Osteocyte (in vitro differentiated cells): ENCODE data around the gene GPR146. TPM values are rescaled to one million over a fixed set of nuclear protein-coding genes. Genes with fewer than 3 reads are reported as not detected.
"Not testable (repeated sequence)": the region's sequence is repeated elsewhere in the genome, so short reads cannot be mapped to it uniquely, and the experiment has no call there.

Source experiments
- DNase-seq: peaks from one replicate; pipeline ENCODE4 v3.0.0; 2021; ENCODE audit warnings: mixed read lengths; ENCODE audit not compliant: unreplicated experiment; ENCODE audit errors: extremely low spot score
- H3K27ac Mint-ChIP-seq: one replicate; pipeline ENCODE4 v1.8.0; 2021; ENCODE audit warnings: mild to moderate bottlenecking, mixed read lengths; ENCODE audit not compliant: unreplicated experiment
- H3K27me3 Mint-ChIP-seq: one replicate; pipeline ENCODE4 v1.8.0; 2021; ENCODE audit warnings: mixed read lengths; ENCODE audit not compliant: unreplicated experiment
- H3K36me3 Mint-ChIP-seq: one replicate; pipeline ENCODE4 v1.8.0; 2021; ENCODE audit warnings: mixed read lengths; ENCODE audit not compliant: unreplicated experiment
- H3K4me1 Mint-ChIP-seq: one replicate; pipeline ENCODE4 v1.8.0; 2021; ENCODE audit warnings: mixed read lengths; ENCODE audit not compliant: unreplicated experiment
- H3K4me3 Mint-ChIP-seq: one replicate; pipeline ENCODE4 v1.8.0; 2021; ENCODE audit warnings: mild to moderate bottlenecking, moderate library complexity, mixed read lengths; ENCODE audit not compliant: unreplicated experiment
- H3K9me3 Mint-ChIP-seq: one replicate; pipeline ENCODE4 v1.8.0; 2021; ENCODE audit warnings: mixed read lengths; ENCODE audit not compliant: unreplicated experiment
- total RNA-seq: library from RNA; stranded (reverse); gene quantifications from 2 replicates; pipeline ENCODE4 v1.2.1, GENCODE V29; 2021
- TF ChIP-seq, protein P1 (sequence below): fragments of 200-600 bp; sonication (generic); IDR thresholded peaks from 2 replicates; pipeline ENCODE4 v1.5.0; 2021; ENCODE audit warnings: antibody characterized with exemption, mild to moderate bottlenecking, moderate library complexity

GPR146 gene
- total RNA-seq, 1 donor from 2014 or later: 2.8 TPM

DNA sequence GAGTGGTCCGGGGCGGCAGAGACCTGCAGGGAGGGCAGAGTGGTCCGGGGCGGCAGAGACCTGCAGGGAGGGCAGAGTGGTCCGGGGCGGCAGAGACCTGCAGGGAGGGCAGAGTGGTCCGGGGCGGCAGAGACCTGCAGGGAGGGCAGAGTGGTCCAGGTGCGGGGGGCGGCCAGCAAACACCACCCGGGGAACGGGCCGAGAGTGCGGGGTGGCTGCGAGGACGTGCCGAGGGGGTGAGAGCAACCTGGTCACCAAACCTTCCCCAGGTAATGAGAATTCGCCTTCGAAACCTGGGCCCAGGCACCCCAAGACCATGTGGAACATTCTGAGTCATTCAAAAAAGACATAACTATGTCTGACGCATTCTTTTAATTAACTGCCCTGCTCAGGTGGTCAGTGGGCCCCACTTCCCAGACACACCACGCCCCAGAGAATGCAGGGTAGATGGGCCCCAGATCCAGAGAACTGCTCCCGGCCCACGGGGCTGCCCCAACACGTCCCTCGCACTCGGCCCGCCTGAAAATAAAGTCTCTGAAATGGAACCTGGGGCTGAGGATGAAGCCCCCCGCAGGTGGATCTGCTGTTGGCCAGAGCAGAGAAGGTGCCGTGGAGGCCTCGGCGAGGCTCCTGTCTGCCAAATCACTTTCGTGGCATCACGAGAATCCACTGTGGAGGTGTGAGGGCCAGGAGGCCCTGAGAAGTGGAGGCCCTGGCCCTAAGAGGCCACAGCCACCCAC lies 12.5 kb upstream of the GPR146 start:
- DNase-seq: no peak
- peaks cover 12% of the 10 kb centered on the region for H3K4me1 Mint-ChIP-seq

GRCh38 chr7:1032536-1033181 lies 11.7 kb upstream of the GPR146 start:
- Mint-ChIP-seq H3K27ac (no peak overlapping the region), H3K4me3 (no peak overlapping the region), H3K4me1 (peaks cover 5% of the 10 kb centered on the region), H3K9me3 (no peaks in the 10 kb centered on the region), H3K36me3 (no peaks in the 10 kb centered on the region), H3K27me3 (no peaks in the 10 kb centered on the region)
- no peak for DNase-seq
- TF ChIP-seq, protein P1, sequence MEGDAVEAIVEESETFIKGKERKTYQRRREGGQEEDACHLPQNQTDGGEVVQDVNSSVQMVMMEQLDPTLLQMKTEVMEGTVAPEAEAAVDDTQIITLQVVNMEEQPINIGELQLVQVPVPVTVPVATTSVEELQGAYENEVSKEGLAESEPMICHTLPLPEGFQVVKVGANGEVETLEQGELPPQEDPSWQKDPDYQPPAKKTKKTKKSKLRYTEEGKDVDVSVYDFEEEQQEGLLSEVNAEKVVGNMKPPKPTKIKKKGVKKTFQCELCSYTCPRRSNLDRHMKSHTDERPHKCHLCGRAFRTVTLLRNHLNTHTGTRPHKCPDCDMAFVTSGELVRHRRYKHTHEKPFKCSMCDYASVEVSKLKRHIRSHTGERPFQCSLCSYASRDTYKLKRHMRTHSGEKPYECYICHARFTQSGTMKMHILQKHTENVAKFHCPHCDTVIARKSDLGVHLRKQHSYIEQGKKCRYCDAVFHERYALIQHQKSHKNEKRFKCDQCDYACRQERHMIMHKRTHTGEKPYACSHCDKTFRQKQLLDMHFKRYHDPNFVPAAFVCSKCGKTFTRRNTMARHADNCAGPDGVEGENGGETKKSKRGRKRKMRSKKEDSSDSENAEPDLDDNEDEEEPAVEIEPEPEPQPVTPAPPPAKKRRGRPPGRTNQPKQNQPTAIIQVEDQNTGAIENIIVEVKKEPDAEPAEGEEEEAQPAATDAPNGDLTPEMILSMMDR: no peak

More for the DNA sequence above, 12.5 kb upstream of the GPR146 start:
- no peaks in the 10 kb centered on the region for H3K36me3 Mint-ChIP-seq
- H3K27me3 Mint-ChIP-seq: no peaks in the 10 kb centered on the region
- H3K4me3 Mint-ChIP-seq: no peak overlapping the region
- no peaks in the 10 kb centered on the region for H3K9me3 Mint-ChIP-seq
- no peak overlapping the region for H3K27ac Mint-ChIP-seq
- TF ChIP-seq, protein P1: no peak

- no peak overlapping the region for H3K27ac Mint-ChIP-seq
- H3K4me3 Mint-ChIP-seq: no peak overlapping the region
- H3K4me1 Mint-ChIP-seq: peaks cover 5% of the 10 kb centered on the region
Observed at GRCh38 chr7:1033546-1034145, 10.7 kb upstream of the GPR146 start.

DNA sequence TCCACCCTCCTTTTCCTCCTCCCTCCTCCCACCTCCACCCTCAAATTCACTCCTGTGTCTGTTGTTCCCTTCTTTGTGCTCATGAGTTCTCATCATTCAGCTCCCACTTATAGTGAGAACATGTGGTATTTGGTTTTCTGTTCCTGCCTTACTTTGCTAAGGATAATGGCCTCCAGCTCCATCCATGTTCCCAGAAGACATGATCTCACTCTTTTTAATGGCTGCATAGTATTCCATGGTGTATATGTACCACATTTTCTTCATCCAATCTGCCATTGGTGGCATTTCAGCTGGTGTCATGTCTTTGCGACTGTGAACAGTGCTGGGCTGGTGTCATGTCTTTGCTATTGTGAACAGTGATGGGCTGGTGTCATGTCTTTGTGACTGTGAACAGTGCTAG lies 9.6 kb upstream of the GPR146 start:
- H3K36me3 Mint-ChIP-seq, H3K4me3 Mint-ChIP-seq: not testable (repeated sequence)

More at GRCh38 chr7:1033546-1034145, 10.7 kb upstream of the GPR146 start:
- Mint-ChIP-seq H3K36me3 (no peaks in the 10 kb centered on the region), H3K27me3 (no peaks in the 10 kb centered on the region), H3K9me3 (no peaks in the 10 kb centered on the region)
- TF ChIP-seq, protein P1: no peak
- DNase-seq: no peak

GRCh38 chr7:1036164-1036928 lies 8.0 kb upstream of the GPR146 start:
- not testable (repeated sequence) for DNase-seq, H3K27me3 Mint-ChIP-seq, H3K4me3 Mint-ChIP-seq, H3K36me3 Mint-ChIP-seq, H3K27ac Mint-ChIP-seq, H3K9me3 Mint-ChIP-seq
- peaks cover 10% of the 10 kb centered on the region for H3K4me1 Mint-ChIP-seq

More for the DNA sequence above, 9.6 kb upstream of the GPR146 start:
- not testable (repeated sequence) for H3K4me1 Mint-ChIP-seq, DNase-seq, H3K27me3 Mint-ChIP-seq, H3K27ac Mint-ChIP-seq, H3K9me3 Mint-ChIP-seq

DNA sequence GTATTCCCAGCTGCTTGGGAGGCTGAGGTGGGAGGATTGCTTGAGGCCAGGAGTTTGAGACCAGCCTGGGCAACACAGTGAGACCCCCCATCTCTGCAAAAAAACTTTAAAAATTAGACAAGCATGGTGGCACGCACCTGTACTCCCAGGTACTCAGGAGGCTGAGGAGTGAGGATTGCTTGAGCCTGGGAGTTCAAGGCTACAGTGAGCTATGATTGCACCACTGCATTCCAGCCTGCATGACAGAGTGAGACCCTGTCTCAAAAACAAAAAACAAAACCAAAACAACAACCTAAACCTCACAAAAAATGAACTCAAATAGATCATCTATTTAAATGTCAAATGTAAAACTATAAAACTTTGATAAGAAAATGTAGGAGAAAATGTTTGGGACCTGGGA lies 4.1 kb upstream of the GPR146 start:
- H3K4me3 Mint-ChIP-seq, H3K27me3 Mint-ChIP-seq, H3K9me3 Mint-ChIP-seq, H3K36me3 Mint-ChIP-seq, DNase-seq, H3K27ac Mint-ChIP-seq: not testable (repeated sequence)
- peaks cover 37% of the 10 kb centered on the region for H3K4me1 Mint-ChIP-seq
